SK-N-SH (cell line): ENCODE measurements around the gene FDX1. TPM values are rescaled to one million over a fixed set of nuclear protein-coding genes. Genes with fewer than 3 reads are reported as not detected.

ENCODE experiments used
- CTCF ChIA-PET: fragments of 300-600, 350-600 bp; formaldehyde crosslinking; extraction: SDS; loops from one replicate; lab custom pipeline; 2021; lab: Yijun Ruan, JAX
- POLR2A ChIA-PET: fragments of 350-600 bp; sonication (Branson Sonifier 250); formaldehyde crosslinking; extraction: SDS; loops from one replicate; lab custom pipeline; 2020; ENCODE audit warnings: antibody characterized with exemption, inconsistent platforms; lab: Yijun Ruan, JAX
- DNase-seq: peaks from one replicate; pipeline ENCODE4 v3.0.0; 2012
- H2AFZ ChIP-seq: fragments of 200-600 bp; sonication (generic); 2 replicates; pipeline ENCODE4 v1.8.1; 2016; ENCODE audit warnings: antibody characterized with exemption, mild to moderate bottlenecking, low read depth
- H3F3A ChIP-seq: fragments of 200-600 bp; sonication (generic); replicated peaks from 2 replicates; pipeline ENCODE3; 2016; ENCODE audit warnings: antibody characterized with exemption, mild to moderate bottlenecking; ENCODE audit not compliant: insufficient read depth
- H3K27ac ChIP-seq, 2 experiments: fragments of 200-500 bp in 1 of 2; fragments of 200-600 bp in 1 of 2; sonication (Bioruptor generic) in 1 of 2; sonication (generic), shearing (Covaris generic) in 1 of 2; 2 replicates each; pipeline versions ENCODE4 v1.5.1 to v1.6.1; 2014 to 2016; ENCODE audit warnings: low read depth in 2 of 2, inconsistent platforms in 1 of 2, low read length in 1 of 2, mild to moderate bottlenecking in 1 of 2, mixed read lengths in 1 of 2
- H3K27me3 ChIP-seq: fragments of 200-600 bp; sonication (generic), shearing (Covaris generic); 2 replicates; pipeline ENCODE4 v1.6.1; 2016; ENCODE audit warnings: mixed run types; ENCODE audit not compliant: insufficient read depth
- H3K36me3 ChIP-seq, 2 experiments: fragments of 200-500 bp in 1 of 2; fragments of 200-600 bp in 1 of 2; sonication (Bioruptor generic) in 1 of 2; sonication (generic) in 1 of 2; replicated peaks in 1 of 2; 2 replicates each; pipeline versions ENCODE3 to v1.5.1; 2014 to 2016; ENCODE audit warnings: low read length in 1 of 2, mild to moderate bottlenecking in 1 of 2; ENCODE audit not compliant: insufficient read depth in 2 of 2, control insufficient read depth in 1 of 2
- H3K4me1 ChIP-seq, 2 experiments: fragments of 200-500 bp in 1 of 2; fragments of 200-600 bp in 1 of 2; sonication (Bioruptor generic) in 1 of 2; sonication (generic), shearing (Covaris generic) in 1 of 2; 2 replicates each; pipeline versions ENCODE4 v1.5.1 to v1.6.1; 2014 to 2016; ENCODE audit warnings: low read depth in 1 of 2, low read length in 1 of 2, mixed run types in 1 of 2; ENCODE audit not compliant: insufficient read depth in 2 of 2, control insufficient read depth in 1 of 2
- H3K4me2 ChIP-seq: fragments of 200-600 bp; sonication (generic), shearing (Covaris generic); 2 replicates; pipeline ENCODE4 v1.6.1; 2017; ENCODE audit warnings: mixed run types
- H3K4me3 ChIP-seq, 2 experiments: fragments of 200-500 bp in 1 of 2; fragments of 200-600 bp in 1 of 2; sonication (Bioruptor generic) in 1 of 2; sonication (generic), shearing (Covaris generic) in 1 of 2; 2 replicates each; pipeline versions ENCODE4 v1.5.1 to v1.8.1; 2014 to 2016; ENCODE audit warnings: low read depth in 2 of 2, inconsistent platforms in 1 of 2, low read length in 1 of 2, mild to moderate bottlenecking in 1 of 2, mixed read lengths in 1 of 2, moderate library complexity in 1 of 2
- H3K79me2 ChIP-seq: fragments of 200-600 bp; sonication (generic); 2 replicates; pipeline ENCODE4 v1.8.1; 2017; ENCODE audit warnings: mild to moderate bottlenecking; ENCODE audit not compliant: insufficient read depth
- H3K9ac ChIP-seq: fragments of 200-600 bp; sonication (generic); 2 replicates; pipeline ENCODE4 v1.6.1; 2017; ENCODE audit warnings: mixed run types
- H3K9me2 ChIP-seq: fragments of 200-600 bp; sonication (generic); 2 replicates; pipeline ENCODE4 v1.6.1; 2017; ENCODE audit warnings: mixed run types
- H3K9me3 ChIP-seq: fragments of 200-600 bp; sonication (generic); 2 replicates; pipeline ENCODE4 v1.6.1; 2017; ENCODE audit warnings: mixed run types, mild to moderate bottlenecking, moderate library complexity
- H4K20me1 ChIP-seq: fragments of 200-600 bp; sonication (generic); 2 replicates; pipeline ENCODE4 v1.6.1; 2017; ENCODE audit warnings: mild to moderate bottlenecking, mixed run types; ENCODE audit not compliant: insufficient read depth
- EZH2phosphoT487 ChIP-seq: fragments of 200-600 bp; sonication (generic); IDR thresholded peaks from 2 replicates; pipeline ENCODE4 v1.6.1; 2017; ENCODE audit warnings: low read depth, mixed run types, mild to moderate bottlenecking, antibody characterized with exemption, moderate library complexity, borderline replicate concordance
- FOSL2 ChIP-seq: IDR thresholded peaks from 2 replicates; pipeline ENCODE4 v1.4.0; 2012; ENCODE audit warnings: low read depth, mild to moderate bottlenecking, moderate library complexity, borderline replicate concordance
- GABPA ChIP-seq: IDR thresholded peaks from 2 replicates; pipeline ENCODE4 v1.4.0; 2012; ENCODE audit warnings: low read depth, mild to moderate bottlenecking
- JUND ChIP-seq: IDR thresholded peaks from 2 replicates; pipeline ENCODE4 v1.4.0; 2012
- NFIC ChIP-seq: IDR thresholded peaks from 2 replicates; pipeline ENCODE4 v1.4.0; 2012; ENCODE audit warnings: borderline replicate concordance
- NRF1 ChIP-seq: IDR thresholded peaks from 2 replicates; pipeline ENCODE4 v1.6.1; 2012; ENCODE audit warnings: low read depth, mild to moderate bottlenecking, low read length
- PBX3 ChIP-seq: IDR thresholded peaks from 2 replicates; pipeline ENCODE4; 2012
- RAD21 ChIP-seq: IDR thresholded peaks from 2 replicates; pipeline ENCODE4 v1.6.1; 2012; ENCODE audit warnings: mild to moderate bottlenecking, low read length
- RCOR1 ChIP-seq: fragments of 150-350 bp; IDR thresholded peaks from 2 replicates; pipeline ENCODE4 v1.6.1; 2017; ENCODE audit warnings: antibody characterized with exemption, low read length
- RFX5 ChIP-seq: IDR thresholded peaks from 2 replicates; pipeline ENCODE4 v1.6.1; 2012; ENCODE audit warnings: mild to moderate bottlenecking, improper control_type of control experiment, low read length
- SIN3A ChIP-seq: IDR thresholded peaks from 2 replicates; pipeline ENCODE4 v1.6.1; 2012; ENCODE audit warnings: low read depth, mild to moderate bottlenecking, low read length, moderate library complexity, borderline replicate concordance
- TAF1 ChIP-seq: IDR thresholded peaks from 2 replicates; pipeline ENCODE4 v1.6.1; 2012; ENCODE audit warnings: low read depth, mild to moderate bottlenecking, low read length, moderate library complexity, borderline replicate concordance
- TCF12 ChIP-seq: IDR thresholded peaks from 2 replicates; pipeline ENCODE4 v1.4.0; 2012
- TEAD4 ChIP-seq: IDR thresholded peaks from 2 replicates; pipeline ENCODE4 v1.4.0; 2012; ENCODE audit warnings: mild to moderate bottlenecking, borderline replicate concordance; ENCODE audit not compliant: insufficient read depth
- USF1 ChIP-seq: IDR thresholded peaks from 2 replicates; pipeline ENCODE4 v1.4.0; 2012; ENCODE audit warnings: low read depth, borderline replicate concordance
- USF2 ChIP-seq: fragments of 150-350 bp; IDR thresholded peaks from 2 replicates; pipeline ENCODE4 v1.6.1; 2017; ENCODE audit warnings: antibody characterized with exemption, low read length, low read depth, borderline replicate concordance
- ZBTB33 ChIP-seq: IDR thresholded peaks from 2 replicates; pipeline ENCODE4 v1.4.0; 2012; ENCODE audit warnings: low read depth, borderline replicate concordance
- WGBS: methylation state at CpG from one replicate; pipeline ENCODE4 v1.1.6; 2017; ENCODE audit warnings: low lambda C conversion rate; 5-methylcytosine and 5-hydroxymethylcytosine counted together
- polyA plus RNA-seq, 3 experiments: library from polyadenylated mRNA; depleted of rRNA; stranded (reverse); fragments of >200 nt; gene quantifications; 2 replicates each; pipeline ENCODE4 v1.2.3, GENCODE V29; 2012

FDX1 gene
- polyA plus RNA-seq, 1 of the 3 experiments (the other 2 are of a cell fraction) = 4.0 TPM

GRCh38 chr11:110493346-110493745, 63.6 kb downstream of the FDX1 start:
- H3K9ac ChIP-seq = no peak overlapping the region
- peaks cover 0 to 5% of the 10 kb centered on the region in 2 experiments; a peak in 1 of 4 replicates for H3K4me1 ChIP-seq
- H3K4me2 ChIP-seq = no peak overlapping the region
- no peaks in the 10 kb centered on the region for H3F3A ChIP-seq
- no peak overlapping the region for H2AFZ ChIP-seq
- H3K9me2 ChIP-seq = no peaks in the 10 kb centered on the region
- no peaks in the 10 kb centered on the region for H3K9me3 ChIP-seq
- ChIA-PET POLR2A (no interaction called here), CTCF (no interaction called here)
- H3K4me3 ChIP-seq = no peak overlapping the region
- H3K27me3 ChIP-seq = no peaks in the 10 kb centered on the region
- TF ChIP-seq ZBTB33 (no peak), PBX3 (no peak), TCF12 (no peak), NFIC (no peak), USF1 (no peak), RAD21 (no peak), RFX5 (no peak), TAF1 (no peak), TEAD4 (no peak), RCOR1 (no peak), USF2 (no peak), GABPA (no peak), SIN3A (no peak), NRF1 (no peak), FOSL2 (no peak), EZH2phosphoT487 (no peak), JUND (no peak)
- 88% methylated on average over 2 of the region's 2 CpGs for WGBS
- H3K79me2 ChIP-seq = no peaks in the 10 kb centered on the region
- H3K27ac ChIP-seq = no peak overlapping the region
- DNase-seq = no peak
- H4K20me1 ChIP-seq = no peaks in the 10 kb centered on the region
- no peaks in the 10 kb centered on the region for H3K36me3 ChIP-seq
